ENCODE data around the gene TFDP1.

- TF ChIP-seq POLR2A (IDR thresholded peaks at IDR 0.05; ENCODE audit: extremely low read depth, insufficient read length) (no peak), CTCF (IDR thresholded peaks at IDR 0.05; ENCODE audit: low read depth, low read length) (no peak), MYC (IDR thresholded peaks at IDR 0.05; ENCODE audit: low read depth, low read length) (no peak), MAX (IDR thresholded peaks at IDR 0.05; ENCODE audit: low read depth, low read length) (no peak)
Measured at GRCh38 chr13:113663934-113664333, 79.4 kb downstream of the TFDP1 start.

Measured in NB4 (cell line).